ENCODE results near the gene SLC6A8.
"Not testable (repeated sequence)": the region's sequence is repeated elsewhere in the genome, so short reads cannot be mapped to it uniquely, and the experiment has no call there.

The SLC6A8 gene

DNA sequence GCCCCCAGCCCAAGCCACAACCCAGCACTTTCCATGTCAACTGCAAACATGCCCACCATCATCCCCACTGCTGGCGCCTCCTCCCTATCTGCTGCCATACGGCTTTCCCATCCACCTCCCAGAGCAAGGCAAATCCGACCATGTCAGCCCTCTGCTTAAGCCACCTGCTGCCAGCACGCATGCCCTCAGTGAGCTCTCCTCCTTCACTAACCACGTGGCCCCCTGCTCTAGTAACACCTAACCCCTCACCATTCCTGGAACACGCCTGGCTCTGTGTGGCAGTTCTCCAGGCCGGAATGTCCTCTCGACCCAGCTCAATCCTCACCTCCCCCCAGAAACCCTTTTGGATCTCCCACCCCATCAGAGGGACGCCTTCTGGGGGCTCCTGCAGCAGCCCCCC, 19.1 kb downstream of the SLC6A8 start:
- DNase-seq (ENCODE audit: low read depth in 2 of 2), result no peak

DNA sequence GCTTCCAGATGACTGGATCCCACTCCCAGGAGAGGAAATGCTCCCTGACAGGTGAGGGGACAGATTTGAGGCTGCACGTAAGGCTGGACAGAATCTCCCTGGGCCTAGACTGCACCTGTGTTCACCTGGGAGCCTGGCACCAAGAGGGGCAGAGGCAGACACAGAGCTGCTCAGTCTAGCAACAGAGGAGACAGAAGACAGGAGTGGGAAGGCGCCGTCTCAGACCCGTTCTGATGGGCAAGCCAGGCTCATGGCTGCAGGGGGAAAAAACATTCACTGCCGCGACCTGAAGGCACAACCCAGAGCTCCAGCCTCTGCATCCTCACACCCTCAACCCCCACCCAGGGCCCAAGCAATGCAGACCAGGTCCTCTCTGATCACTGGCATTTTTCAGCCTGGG, 19.7 kb downstream of the SLC6A8 start:
- no peak for DNase-seq (ENCODE audit: low read depth in 2 of 2)

DNA sequence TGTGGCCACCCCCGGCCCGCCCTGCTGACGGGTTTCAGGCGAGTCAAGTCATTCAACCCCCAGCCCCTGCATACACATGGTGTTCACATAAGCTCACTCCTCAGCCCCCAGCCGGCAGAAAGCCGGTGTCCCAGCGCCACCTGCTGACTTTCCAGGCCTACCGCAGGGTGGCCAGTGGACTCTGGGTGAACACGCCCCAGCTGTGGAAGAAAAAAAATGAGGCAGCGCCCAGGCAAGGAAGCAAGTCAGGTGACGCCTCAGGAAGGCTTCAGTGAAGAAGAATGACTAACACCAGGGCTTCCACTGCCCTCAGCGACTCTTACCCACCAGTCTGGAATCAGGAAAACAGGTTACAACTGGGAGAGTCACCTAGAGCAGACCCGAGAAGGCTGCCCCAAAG, 20.7 kb downstream of the SLC6A8 start:
- peak in 1 of 2 donors; percentile 40 for DNase-seq (ENCODE audit: low read depth in 2 of 2)

DNA sequence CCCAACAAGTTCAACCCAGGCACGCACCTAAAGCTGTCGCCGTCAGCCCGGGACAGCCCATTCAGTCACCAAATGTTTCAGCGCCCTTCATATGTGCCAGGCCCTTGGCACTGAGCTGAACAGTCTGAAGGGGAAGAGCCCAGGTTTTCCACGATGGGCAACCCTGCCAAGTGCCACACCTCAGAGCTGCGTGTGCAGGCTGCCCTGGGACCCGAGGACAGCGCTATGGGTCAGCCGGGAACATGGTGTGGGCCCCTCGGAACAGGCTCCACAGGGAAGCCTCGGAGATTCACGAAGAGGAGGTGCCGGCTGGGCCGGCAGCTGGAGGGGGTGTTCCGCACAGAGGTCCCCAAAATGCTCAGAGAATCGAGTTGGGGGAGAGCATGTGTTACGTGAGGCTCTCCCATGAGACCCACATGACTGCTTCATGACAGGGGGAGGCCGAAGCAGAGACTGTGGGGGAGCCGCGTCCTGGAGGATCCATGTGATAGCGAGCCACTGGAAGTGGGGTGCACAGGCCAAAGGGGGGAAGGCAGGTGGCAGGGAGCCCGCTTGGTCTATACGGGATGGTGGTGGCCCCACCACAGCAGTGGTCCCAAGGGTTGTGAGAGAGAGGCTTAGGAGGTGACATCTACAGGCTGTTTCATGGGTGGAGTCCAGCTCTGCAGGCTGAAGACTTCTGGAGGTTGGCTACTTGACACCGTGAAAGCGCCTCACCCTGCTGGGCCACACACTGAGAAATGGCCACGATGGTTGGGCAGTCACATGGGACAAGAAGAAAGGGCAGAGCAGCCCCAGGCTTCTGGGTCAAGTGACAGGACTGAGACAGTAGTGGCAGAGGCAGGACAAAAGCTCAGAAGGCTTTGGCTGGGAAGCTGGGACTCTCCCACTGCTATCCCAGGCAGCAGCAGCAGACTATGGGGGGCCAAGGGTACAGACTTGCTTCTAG, 22.3 kb downstream of the SLC6A8 start:
- DNase-seq (ENCODE audit: low read depth in 2 of 2), result no peak

DNA sequence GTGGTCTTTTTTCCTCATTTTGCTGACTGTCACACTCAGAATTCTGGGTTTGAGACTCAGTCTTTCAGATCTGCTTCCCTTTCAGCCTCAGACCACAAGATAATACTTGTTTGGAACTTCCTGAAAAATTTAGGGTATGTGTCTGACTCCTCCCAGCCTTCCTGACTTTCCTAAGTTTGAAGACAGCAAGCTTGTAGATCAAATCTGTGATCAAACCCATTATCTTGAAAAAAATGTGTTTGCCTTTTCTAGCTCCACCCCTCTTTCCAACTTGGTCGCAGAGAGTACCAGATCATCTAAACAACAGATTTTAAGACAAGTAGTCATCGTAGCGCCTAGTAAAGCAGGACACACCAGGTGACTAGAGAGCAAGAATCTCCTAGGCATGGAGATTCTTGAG, 26.5 kb downstream of the SLC6A8 start:
- DNase-seq (ENCODE audit: low read depth in 2 of 2), result no peak

DNA sequence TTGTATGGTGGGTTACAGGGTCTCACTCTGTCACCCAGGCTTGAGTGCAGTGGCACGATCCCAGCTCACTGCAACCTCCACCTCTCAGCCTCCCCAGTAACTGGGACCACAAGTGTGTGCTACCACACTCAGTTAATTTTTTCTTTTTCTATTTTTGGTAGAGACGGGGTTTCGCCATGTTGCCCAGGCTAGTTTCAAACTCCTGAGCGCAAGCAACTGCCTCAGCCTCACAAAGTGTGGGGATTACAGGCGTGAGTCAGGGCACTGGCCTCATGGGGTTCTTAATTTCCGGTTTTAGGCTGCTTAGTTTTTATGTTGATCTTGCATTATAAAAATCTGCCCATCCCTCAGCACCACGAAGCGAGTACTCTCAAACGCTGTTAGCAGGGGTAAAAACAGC, 29.7 kb downstream of the SLC6A8 start:
- no peak for DNase-seq (ENCODE audit: low read depth in 2 of 2)

DNA sequence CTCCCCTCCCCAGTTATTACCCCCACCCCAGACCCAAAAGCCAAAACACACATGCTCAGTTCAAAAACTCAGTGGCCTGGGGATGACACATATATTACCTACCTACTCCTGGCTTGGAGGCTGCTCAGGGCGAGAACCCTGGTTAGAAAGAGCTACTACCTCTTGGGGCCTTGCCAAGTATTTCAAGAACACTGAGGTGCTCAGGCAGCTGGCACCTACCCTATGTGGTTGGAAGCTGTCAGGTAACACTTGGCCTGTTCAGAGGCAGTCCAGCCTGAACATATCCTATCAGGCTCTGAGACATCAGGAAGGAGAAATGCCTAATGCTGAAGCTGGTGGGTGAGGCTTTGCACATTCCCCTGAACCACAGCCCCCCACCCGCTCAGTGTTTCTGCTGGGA, 31.5 kb downstream of the SLC6A8 start:
- no peak for DNase-seq (ENCODE audit: low read depth in 2 of 2)

DNA sequence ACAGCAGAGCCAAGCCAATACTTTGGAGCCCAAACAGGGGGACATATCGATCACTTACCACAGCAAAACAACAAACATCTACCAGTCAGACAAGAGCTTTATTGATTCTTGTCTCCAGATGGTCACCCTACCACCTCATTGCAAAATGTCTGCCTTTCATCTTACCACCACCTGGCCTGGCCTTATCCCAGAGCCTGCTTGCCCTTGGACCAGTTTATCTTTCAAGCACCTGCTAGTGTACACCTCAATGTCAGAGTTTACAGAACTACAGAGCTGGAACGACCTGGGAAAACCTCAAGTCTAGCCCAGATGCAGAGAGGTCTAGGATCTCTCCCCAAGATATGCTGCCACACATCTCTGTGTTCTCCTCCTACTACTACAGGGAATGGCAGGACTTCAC, 32.0 kb downstream of the SLC6A8 start:
- no peak for DNase-seq (ENCODE audit: low read depth in 2 of 2)

DNA sequence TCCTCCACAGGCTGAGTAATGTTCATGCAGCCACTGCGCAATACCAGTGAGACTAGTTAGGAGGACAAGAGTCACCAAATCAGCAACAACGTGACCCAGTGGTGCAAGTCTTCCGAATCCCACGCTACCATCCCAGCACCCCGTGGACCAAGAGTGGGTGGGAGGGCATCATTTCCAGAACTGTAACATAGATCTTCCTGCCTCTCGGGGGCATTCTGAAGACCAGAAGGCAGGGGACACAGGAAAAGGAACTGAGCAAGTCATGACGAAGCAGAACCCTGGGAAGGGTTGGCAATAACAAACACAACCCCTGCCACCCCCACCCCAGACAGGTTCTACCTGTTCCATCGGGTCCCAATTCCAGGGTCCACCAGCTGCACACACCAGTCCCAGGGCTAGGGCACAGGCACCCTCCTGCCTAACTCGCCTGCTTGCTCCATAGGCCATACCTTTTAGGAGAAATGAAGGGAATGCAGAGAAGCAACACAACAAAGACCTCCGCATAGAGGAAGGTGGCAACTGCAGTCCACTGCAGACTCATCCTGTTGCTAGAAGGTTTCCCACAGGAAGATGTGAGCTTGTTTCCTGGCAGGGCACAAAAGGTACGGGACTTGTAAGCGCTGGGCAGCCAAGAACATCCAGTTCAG, 35.1 kb downstream of the SLC6A8 start:
- no peak for DNase-seq (ENCODE audit: low read depth in 2 of 2)

DNA sequence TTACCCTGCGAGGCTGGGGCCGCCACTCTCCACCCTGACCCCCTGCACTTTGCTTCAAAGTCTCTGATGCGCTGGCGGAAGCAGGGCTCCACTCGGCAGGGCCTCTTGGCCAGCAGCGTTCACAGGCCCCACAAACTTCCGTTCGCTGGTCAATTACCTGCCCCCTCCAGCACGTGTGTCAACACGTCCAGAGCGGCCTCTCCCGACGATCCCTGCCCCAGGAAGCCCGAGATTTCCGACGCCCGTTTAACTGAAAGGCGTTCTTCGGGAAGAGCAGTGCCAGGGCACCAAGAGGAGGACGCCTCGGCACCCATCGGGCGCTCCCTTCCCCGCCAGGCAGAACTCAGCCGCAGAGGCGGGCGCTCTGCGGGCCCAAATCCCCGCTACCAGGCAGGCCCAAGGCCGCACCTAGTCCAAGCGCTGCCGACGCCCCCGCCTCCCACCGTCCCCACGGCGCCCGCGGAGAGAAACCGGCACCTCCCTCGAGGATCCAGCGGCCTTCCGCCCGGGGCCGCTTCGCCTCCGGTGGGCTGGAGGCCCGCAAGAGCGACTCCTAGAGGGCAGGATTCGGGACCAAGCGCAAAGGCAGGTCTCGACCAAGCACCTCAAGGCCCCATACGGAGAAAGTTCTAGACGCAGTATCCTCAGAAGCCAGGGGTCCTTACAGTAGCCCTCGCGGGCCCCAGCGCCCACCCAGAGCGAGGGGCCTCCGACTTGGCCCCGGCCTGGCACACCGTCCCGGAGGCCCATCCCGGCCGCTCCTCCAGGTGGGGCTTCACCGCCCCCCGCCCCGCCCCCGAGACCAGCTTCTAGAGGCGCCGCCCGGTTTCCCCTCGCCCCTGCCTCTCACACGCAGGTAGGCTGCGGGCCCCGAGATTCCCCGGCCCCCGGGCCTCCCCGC, 35.9 kb downstream of the SLC6A8 start:
- peak; percentile 47 to 63 for DNase-seq (ENCODE audit: low read depth in 2 of 2)

DNA sequence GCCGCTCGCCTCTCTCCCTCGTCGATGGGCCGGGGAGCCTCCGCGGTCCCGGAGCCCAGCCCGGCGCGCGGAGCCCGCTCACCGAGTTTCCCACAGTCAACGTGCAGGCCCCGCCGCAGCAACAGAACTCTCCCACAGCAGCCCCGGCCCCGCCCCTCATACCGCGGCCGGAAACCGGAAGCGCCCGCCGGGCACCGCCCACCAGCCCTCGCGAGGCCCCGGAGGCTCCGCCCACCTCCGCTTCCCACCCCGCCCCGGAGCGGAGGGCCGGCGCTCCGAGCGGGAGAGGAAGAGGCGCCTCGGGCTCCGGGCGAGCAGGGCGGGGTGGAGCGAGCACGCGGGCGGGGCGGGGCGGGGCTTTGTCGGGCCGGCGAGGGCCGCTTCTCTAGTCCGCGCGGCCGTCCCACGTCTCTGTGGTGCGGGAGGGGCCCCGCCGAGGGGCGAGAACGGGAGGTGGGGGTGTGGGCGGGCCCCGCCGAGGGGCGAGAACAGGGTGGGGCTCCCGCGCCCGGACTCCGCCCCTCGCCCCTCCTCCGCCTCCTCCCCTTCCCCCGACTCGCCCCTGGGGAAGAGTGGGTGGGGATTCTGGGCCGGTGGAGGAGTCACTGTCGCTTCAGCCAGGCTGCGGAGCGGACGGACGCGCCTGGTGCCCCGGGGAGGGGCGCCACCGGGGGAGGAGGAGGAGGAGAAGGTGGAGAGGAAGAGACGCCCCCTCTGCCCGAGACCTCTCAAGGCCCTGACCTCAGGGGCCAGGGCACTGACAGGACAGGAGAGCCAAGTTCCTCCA, 36.7 kb downstream of the SLC6A8 start, which contains the start of the genes ABCD1 and BCAP31:
Gene ABCD1 (plus strand): TSS at position 605 of the 787 bp plus-strand sequence. CDS start 411 bp downstream, outside the sequence.
Gene BCAP31 (minus strand): TSS at position 136 of the 787 bp plus-strand sequence. CDS start 1,143 bp downstream, outside the sequence.
- peak; percentile 77 to 80 for DNase-seq (ENCODE audit: low read depth in 2 of 2)

DNA sequence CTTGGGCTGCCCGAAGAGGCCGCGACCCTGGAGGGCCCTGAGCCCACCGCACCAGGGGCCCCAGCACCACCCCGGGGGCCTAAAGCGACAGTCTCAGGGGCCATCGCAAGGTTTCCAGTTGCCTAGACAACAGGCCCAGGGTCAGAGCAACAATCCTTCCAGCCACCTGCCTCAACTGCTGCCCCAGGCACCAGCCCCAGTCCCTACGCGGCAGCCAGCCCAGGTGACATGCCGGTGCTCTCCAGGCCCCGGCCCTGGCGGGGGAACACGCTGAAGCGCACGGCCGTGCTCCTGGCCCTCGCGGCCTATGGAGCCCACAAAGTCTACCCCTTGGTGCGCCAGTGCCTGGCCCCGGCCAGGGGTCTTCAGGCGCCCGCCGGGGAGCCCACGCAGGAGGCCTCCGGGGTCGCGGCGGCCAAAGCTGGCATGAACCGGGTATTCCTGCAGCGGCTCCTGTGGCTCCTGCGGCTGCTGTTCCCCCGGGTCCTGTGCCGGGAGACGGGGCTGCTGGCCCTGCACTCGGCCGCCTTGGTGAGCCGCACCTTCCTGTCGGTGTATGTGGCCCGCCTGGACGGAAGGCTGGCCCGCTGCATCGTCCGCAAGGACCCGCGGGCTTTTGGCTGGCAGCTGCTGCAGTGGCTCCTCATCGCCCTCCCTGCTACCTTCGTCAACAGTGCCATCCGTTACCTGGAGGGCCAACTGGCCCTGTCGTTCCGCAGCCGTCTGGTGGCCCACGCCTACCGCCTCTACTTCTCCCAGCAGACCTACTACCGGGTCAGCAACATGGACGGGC, 37.5 kb downstream of the SLC6A8 start:
- DNase-seq (ENCODE audit: low read depth in 2 of 2), result no peak

DNA sequence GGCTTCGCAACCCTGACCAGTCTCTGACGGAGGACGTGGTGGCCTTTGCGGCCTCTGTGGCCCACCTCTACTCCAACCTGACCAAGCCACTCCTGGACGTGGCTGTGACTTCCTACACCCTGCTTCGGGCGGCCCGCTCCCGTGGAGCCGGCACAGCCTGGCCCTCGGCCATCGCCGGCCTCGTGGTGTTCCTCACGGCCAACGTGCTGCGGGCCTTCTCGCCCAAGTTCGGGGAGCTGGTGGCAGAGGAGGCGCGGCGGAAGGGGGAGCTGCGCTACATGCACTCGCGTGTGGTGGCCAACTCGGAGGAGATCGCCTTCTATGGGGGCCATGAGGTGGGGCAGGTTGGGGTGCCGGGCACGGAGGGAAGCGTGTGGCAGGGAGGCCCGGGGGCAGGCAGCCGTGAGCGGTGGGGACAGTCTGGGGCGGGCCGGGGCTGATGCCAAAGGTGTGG, 38.1 kb downstream of the SLC6A8 start:
- no peak for DNase-seq (ENCODE audit: low read depth in 2 of 2)

DNA sequence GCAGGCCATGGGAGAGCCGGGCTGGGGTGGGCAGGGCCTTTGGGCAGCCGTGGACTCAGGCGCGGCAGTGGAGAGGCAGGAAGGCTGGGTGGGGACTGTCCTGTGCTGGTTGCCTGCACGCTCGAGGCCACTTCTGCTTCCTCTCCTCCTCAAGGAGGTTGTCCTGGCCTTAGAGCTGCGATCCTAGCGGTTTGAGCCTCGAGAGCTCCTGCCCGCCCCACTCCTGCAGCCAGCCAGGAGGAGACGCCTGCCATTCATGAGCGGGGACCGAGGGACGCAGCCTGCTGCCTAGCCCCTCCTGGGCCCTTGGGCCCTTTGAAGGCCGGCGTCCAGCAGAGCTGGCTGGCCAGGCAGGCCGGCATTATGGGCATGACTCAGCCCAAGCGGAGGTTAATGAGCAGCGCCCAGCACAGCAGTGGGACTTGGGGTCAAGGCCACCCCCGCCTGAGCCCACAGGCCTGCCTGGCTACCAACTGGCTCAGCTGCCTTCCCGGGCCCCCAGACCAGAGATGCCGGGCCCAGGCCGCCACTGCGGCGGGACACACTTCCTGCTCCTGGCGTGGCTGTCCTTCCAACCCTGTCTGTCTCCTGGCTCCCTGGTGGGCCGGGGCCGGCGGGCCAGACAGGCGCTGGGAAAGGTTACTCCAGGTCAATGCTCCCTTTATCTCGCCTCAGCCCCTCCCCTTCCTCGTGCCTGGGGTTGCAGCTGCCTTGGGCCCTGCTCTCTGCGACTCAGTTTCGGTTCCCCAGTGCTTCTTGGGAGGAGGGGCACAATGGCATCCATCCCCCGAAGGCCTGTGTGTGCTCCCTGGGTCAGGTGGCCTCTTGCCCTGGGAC, 38.8 kb downstream of the SLC6A8 start:
- no peak for DNase-seq (ENCODE audit: low read depth in 2 of 2)

DNA sequence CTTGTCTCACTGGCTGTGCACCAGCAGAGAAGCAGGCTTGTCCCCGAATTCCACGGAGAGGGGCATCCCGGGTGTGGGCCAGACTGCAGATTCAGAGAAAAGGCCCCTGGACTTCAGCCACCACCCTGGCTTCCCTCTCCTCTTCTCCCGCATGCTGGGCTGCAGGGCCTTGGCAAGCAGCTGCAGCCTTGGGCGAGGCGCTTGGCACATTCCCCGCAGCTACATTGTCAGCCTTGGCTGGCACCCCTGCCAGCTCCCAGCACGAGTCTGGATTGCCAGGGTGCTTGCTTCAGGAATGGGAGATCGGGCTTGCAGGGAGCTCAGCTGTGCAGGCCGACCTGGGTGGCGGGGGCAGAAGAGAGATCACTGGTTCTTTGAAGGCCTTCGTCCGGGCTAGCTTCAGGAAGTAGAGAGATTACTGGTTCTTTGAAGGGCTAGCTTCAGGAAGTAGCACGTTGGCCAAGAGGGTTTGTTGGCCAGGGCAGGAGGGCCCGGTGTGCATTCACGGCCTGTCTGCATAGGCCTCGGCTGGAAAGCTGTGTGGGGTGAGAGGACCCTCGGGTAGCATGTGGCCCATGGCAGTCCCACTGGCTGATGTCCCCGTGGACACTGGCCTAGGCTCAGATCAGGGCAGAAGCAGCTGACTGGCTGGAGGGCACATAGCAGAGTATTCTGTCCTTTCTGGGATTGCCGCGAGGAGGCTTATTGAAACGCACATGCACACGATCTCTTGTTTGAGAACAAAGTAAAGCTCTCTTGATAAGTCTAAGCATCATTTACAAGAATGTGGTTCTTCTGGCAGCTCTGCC, 39.6 kb downstream of the SLC6A8 start:
- DNase-seq (ENCODE audit: low read depth in 2 of 2), result no peak

DNA sequence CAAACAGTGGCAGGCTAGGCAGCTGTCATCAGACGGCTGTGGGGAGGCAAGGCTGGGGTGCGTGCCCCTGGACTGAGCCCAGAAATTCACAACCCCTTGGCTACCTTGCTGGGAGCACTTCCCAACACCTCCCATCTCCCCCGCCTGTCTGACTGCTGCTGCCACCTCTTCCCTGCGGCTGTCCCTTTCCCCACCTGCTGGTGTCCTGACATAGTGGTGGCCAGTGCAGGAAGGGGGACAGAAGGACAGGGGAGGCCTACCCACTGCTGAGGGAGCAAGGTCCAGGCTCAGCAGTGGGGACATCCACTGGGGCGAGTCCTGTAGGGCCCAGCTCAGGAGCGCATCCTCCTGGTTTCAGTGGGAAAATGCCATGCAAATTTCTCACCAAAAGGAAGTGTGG, 40.4 kb downstream of the SLC6A8 start:
- no peak for DNase-seq (ENCODE audit: low read depth in 2 of 2)

DNA sequence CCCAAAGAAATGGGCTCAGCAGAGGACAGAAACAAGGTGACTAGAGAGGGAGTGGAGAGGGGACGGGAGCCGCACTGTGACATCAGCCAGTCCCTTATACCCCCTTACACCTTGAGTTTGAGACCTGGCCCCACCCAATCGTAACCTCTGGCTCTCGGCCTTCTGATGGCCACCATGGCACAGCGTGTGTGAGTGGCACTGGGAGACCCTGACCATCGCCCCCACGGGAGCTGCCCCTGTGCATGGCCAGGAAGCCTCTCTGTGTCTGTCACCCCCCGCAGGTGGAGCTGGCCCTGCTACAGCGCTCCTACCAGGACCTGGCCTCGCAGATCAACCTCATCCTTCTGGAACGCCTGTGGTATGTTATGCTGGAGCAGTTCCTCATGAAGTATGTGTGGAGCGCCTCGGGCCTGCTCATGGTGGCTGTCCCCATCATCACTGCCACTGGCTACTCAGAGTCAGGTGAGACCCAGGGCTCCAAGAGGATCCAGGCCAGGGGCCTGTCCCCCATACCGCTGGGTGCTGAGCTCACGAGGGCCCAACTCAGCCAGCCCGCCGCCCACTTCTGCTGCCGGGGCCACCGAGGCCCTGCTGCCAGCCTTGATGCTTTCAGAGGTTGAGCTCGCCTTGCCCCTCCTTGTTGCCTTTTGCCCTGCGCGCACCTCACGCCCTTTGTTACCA, 41.4 kb downstream of the SLC6A8 start:
- no peak for DNase-seq (ENCODE audit: low read depth in 2 of 2)

DNA sequence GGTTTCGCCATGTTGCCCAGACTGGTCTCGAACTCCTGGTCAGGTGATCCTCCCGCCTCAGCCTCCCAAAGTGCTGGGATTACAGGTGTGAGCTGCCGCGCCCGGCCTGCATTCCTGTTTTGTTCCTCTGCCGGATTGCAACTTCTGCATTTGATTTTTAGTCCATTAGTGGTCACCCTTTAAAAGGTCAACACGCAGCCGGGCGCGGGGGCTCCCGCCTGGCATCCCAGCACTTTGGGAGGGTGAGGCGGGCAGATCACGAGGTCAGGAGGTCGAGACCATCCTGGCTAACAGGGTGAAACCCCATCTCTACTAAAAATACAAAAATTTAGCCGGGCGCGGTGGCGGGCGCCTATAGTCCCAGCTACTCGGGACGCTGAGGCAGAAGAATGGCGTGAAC, 42.4 kb downstream of the SLC6A8 start:
- not testable (repeated sequence) for DNase-seq (ENCODE audit: low read depth in 2 of 2)
